ENCODE measurements around the gene SAMD4A.

- TF ChIP-seq CTCF (IDR thresholded peaks at IDR 0.05) (no peak), POLR2A (IDR thresholded peaks at IDR 0.05) (no peak)
These were observed 180.7 kb downstream of the SAMD4A start for GRCh38 chr14:54747616-54748015.
